ENCODE measurements around the gene GPATCH4. TPM values are rescaled to one million over a fixed set of nuclear protein-coding genes. Genes with fewer than 3 reads are reported as not detected.
"Not testable (repeated sequence)": the region's sequence is repeated elsewhere in the genome, so short reads cannot be mapped to it uniquely, and the experiment has no call there.

The GPATCH4 gene
- total RNA-seq, 2 experiments from 2014 or later = 33.3 to 51.6 TPM

GRCh38 chr1:156616463-156616862, 15.2 kb upstream of the GPATCH4 start:
- H3K4me1 ChIP-seq (ENCODE audit: insufficient read depth, low read length, poor library complexity, severe bottlenecking) = no peaks in the 10 kb centered on the region
- no peak overlapping the region for H2AFZ ChIP-seq (ENCODE audit: low read length)
- H3K9me3 ChIP-seq (ENCODE audit: low read length) = no peaks in the 10 kb centered on the region
- intact Hi-C loops (cut with micrococcal nuclease; ENCODE audit: unreplicated experiment) = no loop called here
- no peaks in the 10 kb centered on the region for H3K36me3 ChIP-seq (ENCODE audit: insufficient read depth, low read length)
- H3K4me3 ChIP-seq (ENCODE audit: low read depth, low read length, poor library complexity, severe bottlenecking) = no peak overlapping the region
- H3K79me2 ChIP-seq (ENCODE audit: insufficient read depth, low read depth, low read length) = no peaks in the 10 kb centered on the region
- no TSS peak for BruUV-seq (replicated peaks)
- DNase-seq (ENCODE audit: low spot score) = no peak
- no peak overlapping the region for H3K4me2 ChIP-seq (ENCODE audit: low read length)
- POLR2A ChIA-PET = no interaction called here
- CTCF ChIA-PET (ENCODE audit: unreplicated experiment) = no interaction called here
- no peak for TF ChIP-seq CTCF (conservative IDR thresholded peaks at IDR 0.05; ENCODE audit: low read length)
- no peak for TF ChIP-seq EZH2phosphoT487 (IDR thresholded peaks at IDR 0.05; ENCODE audit: borderline replicate concordance, low read depth, low read length)
- H3K9me2 ChIP-seq (ENCODE audit: insufficient read depth, low read length) = no peaks in the 10 kb centered on the region
- no peaks in the 10 kb centered on the region for H4K20me1 ChIP-seq (ENCODE audit: insufficient read depth, low read length)
- no peak overlapping the region for H3K27ac ChIP-seq (ENCODE audit: low read depth, low read length, poor library complexity, severe bottlenecking)

GRCh38 chr1:156615946-156616345, 14.7 kb upstream of the GPATCH4 start:
- CTCF ChIA-PET (ENCODE audit: unreplicated experiment) = no interaction called here
- Histone ChIP-seq H4K20me1 (ENCODE audit: insufficient read depth, low read length) (no peaks in the 10 kb centered on the region), H3K36me3 (ENCODE audit: insufficient read depth, low read length) (no peaks in the 10 kb centered on the region), H3K9me3 (ENCODE audit: low read length) (no peaks in the 10 kb centered on the region), H3K9me2 (ENCODE audit: insufficient read depth, low read length) (no peaks in the 10 kb centered on the region), H3K27ac (ENCODE audit: low read depth, low read length, poor library complexity, severe bottlenecking) (no peak overlapping the region), H2AFZ (ENCODE audit: low read length) (no peak overlapping the region), H3K79me2 (ENCODE audit: insufficient read depth, low read depth, low read length) (no peaks in the 10 kb centered on the region), H3K4me3 (ENCODE audit: low read depth, low read length, poor library complexity, severe bottlenecking) (no peak overlapping the region), H3K4me1 (ENCODE audit: insufficient read depth, low read length, poor library complexity, severe bottlenecking) (no peaks in the 10 kb centered on the region), H3K4me2 (ENCODE audit: low read length) (no peak overlapping the region)
- TF ChIP-seq CTCF (conservative IDR thresholded peaks at IDR 0.05; ENCODE audit: low read length) = no peak
- no peak for TF ChIP-seq EZH2phosphoT487 (IDR thresholded peaks at IDR 0.05; ENCODE audit: borderline replicate concordance, low read depth, low read length)
- DNase-seq (ENCODE audit: low spot score) = no peak
- intact Hi-C loops (cut with micrococcal nuclease; ENCODE audit: unreplicated experiment) = no loop called here
- BruUV-seq (replicated peaks) = no TSS peak
- POLR2A ChIA-PET = no interaction called here

GRCh38 chr1:156612666-156613065, 11.4 kb upstream of the GPATCH4 start:
- intact Hi-C loops (cut with micrococcal nuclease; ENCODE audit: unreplicated experiment) = no loop called here
- Histone ChIP-seq H3K9me2 (ENCODE audit: insufficient read depth, low read length) (no peaks in the 10 kb centered on the region), H3K4me1 (ENCODE audit: insufficient read depth, low read length, poor library complexity, severe bottlenecking) (peaks cover 15% of the 10 kb centered on the region), H3K9me3 (ENCODE audit: low read length) (no peaks in the 10 kb centered on the region), H3K36me3 (ENCODE audit: insufficient read depth, low read length) (no peaks in the 10 kb centered on the region), H2AFZ (ENCODE audit: low read length) (no peak overlapping the region), H4K20me1 (ENCODE audit: insufficient read depth, low read length) (no peaks in the 10 kb centered on the region), H3K4me2 (ENCODE audit: low read length) (no peak overlapping the region), H3K79me2 (ENCODE audit: insufficient read depth, low read depth, low read length) (no peaks in the 10 kb centered on the region), H3K27ac (ENCODE audit: low read depth, low read length, poor library complexity, severe bottlenecking) (no peak overlapping the region), H3K4me3 (ENCODE audit: low read depth, low read length, poor library complexity, severe bottlenecking) (no peak overlapping the region)
- no TSS peak for BruUV-seq (replicated peaks)
- ChIA-PET POLR2A (interaction anchor here (0.8 to 1.2 kb wide), 3 partner anchors 11 to 42 kb away, joined by 3 to 4 read pairs (median 3); partner anchors contain the start of gene NAXE), CTCF (ENCODE audit: unreplicated experiment) (no interaction called here)
- DNase-seq (ENCODE audit: low spot score) = no peak
- TF ChIP-seq EZH2phosphoT487 (IDR thresholded peaks at IDR 0.05; ENCODE audit: borderline replicate concordance, low read depth, low read length) (no peak), CTCF (conservative IDR thresholded peaks at IDR 0.05; ENCODE audit: low read length) (no peak)

- H3K36me3 ChIP-seq (ENCODE audit: insufficient read depth, low read length); H3K4me3 ChIP-seq (ENCODE audit: low read depth, low read length, poor library complexity, severe bottlenecking); H3K9me3 ChIP-seq (ENCODE audit: low read length); CTCF ChIA-PET (ENCODE audit: unreplicated experiment); BruUV-seq (replicated peaks); H3K4me2 ChIP-seq (ENCODE audit: low read length); H3K79me2 ChIP-seq (ENCODE audit: insufficient read depth, low read depth, low read length); H2AFZ ChIP-seq (ENCODE audit: low read length); DNase-seq (ENCODE audit: low spot score); H4K20me1 ChIP-seq (ENCODE audit: insufficient read depth, low read length); intact Hi-C loops (cut with micrococcal nuclease; ENCODE audit: unreplicated experiment); POLR2A ChIA-PET; H3K27ac ChIP-seq (ENCODE audit: low read depth, low read length, poor library complexity, severe bottlenecking); H3K9me2 ChIP-seq (ENCODE audit: insufficient read depth, low read length): not testable (repeated sequence)
- H3K4me1 ChIP-seq (ENCODE audit: insufficient read depth, low read length, poor library complexity, severe bottlenecking) = peaks cover 24% of the 10 kb centered on the region
These were observed 8.8 kb upstream of the GPATCH4 start for GRCh38 chr1:156610072-156610471.
